AG09319 (cell line): ENCODE measurements around the gene GTF3C6.

ENCODE experiments used
- DNase-seq: peaks from one replicate; pipeline ENCODE4 v3.0.0-alpha.2; 2010; ENCODE audit warnings: low read depth; ENCODE audit errors: extremely low read depth
- TF ChIP-seq, protein P1 (sequence below): IDR thresholded peaks from 2 replicates; pipeline ENCODE4 v1.5.1; 2011; ENCODE audit warnings: low read depth, mild to moderate bottlenecking, inconsistent platforms, low read length, moderate library complexity

Gene GTF3C6

DNA sequence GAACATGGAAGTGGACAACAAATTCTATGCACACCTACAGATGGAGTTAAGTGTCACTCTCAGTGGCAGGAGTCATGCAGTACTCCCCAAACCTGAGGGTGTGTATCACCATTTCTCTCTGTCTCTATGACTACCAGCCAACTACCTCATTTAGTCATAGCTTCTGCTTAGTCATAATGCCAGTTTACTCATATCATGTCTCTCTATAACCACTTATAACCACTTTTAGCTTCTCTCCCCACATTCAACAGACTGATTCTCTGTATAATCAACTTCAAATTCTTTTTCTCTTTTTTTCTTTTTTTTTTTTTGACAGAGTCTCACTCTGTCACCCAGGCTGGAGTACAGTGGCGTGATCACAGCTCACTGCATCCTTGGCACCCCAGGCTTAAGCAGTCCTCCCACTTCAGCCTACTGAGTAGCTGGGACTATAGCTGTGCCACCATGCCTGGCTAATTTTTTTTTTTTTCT lies 13.8 kb upstream of the GTF3C6 start:
- peak; percentile 40 for DNase-seq
- TF ChIP-seq, protein P1, sequence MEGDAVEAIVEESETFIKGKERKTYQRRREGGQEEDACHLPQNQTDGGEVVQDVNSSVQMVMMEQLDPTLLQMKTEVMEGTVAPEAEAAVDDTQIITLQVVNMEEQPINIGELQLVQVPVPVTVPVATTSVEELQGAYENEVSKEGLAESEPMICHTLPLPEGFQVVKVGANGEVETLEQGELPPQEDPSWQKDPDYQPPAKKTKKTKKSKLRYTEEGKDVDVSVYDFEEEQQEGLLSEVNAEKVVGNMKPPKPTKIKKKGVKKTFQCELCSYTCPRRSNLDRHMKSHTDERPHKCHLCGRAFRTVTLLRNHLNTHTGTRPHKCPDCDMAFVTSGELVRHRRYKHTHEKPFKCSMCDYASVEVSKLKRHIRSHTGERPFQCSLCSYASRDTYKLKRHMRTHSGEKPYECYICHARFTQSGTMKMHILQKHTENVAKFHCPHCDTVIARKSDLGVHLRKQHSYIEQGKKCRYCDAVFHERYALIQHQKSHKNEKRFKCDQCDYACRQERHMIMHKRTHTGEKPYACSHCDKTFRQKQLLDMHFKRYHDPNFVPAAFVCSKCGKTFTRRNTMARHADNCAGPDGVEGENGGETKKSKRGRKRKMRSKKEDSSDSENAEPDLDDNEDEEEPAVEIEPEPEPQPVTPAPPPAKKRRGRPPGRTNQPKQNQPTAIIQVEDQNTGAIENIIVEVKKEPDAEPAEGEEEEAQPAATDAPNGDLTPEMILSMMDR = no peak

DNA sequence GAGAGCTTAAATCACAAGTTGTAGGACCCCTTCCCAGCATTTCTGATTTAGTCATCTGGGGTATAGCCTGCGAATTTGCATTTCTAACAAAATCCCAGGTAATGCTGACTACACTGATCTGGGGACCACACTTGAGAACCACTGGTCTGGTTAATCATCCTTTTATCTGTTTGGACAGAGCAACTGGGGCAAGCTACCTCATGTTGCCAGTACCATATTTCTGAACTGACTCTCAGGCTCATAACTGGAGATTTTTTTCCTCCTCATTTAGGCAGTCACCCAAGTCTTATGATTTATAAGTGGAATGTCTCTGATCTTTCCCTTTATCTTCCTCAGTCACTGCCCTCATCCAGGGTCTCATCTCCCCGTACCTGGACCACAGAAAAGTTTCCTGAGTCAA lies 12.0 kb upstream of the GTF3C6 start:
- DNase-seq = no peak
- TF ChIP-seq, protein P1 = no peak

DNA sequence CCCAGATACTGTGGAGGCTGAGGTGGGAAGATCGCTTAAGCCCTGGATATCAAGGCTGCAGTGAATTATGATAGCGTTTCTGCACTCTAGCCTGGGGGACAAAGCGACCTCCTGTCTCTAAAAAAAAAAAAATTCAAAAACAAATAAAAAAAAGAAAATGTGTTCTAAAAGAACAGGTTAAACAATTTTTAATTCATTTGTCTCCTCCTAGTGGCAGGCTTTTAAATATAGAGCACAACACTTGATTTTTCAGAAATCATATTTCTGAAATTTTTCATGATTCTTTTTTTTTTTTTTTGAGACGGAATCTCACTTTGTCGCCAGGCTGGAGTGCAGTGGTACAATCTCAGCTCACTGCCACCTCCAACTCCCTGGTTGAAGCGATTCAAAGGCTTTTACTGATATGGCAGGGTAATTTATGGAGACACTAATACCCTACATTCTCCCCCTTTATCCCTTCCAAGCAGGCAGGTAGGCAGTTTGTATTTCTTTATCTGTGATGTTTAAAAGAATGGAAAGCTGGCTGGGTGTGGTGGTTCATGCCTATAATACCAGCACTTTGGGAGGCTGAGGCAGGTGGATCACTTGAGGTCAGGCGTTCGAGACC lies 8.7 kb upstream of the GTF3C6 start:
- no peak for DNase-seq
- TF ChIP-seq, protein P1 = peak; percentile 39

GRCh38 chr6:110950440-110950839 lies 8.1 kb upstream of the GTF3C6 start:
- TF ChIP-seq, protein P1 = no peak
- no peak for DNase-seq

GRCh38 chr6:110951008-110951407 lies 7.5 kb upstream of the GTF3C6 start:
- TF ChIP-seq, protein P1 = no peak
- DNase-seq = no peak

DNA sequence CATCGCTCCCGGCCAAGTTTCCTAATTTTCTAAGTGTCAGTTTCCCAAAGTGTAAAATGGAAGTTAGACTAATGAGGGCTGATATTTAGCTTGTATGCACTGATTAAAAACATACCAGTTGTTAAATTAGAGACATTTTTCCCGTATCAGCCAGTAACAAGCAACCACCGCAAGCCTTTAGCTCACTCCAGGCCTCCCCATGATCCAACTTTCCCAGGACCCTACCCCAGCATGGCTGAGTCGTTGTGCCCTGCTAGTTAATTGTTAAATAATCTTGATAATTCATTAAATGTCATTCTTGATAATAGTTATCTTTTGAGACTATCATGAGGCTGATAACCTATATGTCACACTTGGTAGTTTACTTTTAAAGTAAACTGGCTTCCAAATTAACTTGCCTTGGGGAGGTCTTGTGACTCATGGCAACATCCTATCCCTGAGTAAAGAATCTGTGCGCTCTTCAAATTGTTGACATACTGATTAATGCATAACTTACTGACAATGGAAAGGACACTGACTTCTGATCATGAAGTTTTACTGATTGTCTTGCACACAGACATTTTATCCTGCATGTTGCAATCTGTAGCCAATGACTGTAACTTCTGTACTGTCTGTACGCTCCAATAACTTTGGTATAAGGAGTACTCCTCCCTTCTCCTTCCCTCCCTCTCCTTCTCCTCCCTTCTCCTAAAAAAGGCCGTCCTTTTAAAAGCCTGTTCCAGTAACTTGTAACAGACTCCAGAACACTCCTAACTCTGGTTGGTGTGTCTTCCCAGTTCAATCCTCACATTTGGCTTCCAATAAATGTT lies 6.3 kb upstream of the GTF3C6 start:
- TF ChIP-seq, protein P1 = no peak
- peak; percentile 52 for DNase-seq

- TF ChIP-seq, protein P1 = no peak
- no peak for DNase-seq
Measured at GRCh38 chr6:110953633-110954303, 4.7 kb upstream of the GTF3C6 start.
